Caco-2 (cell line): ENCODE data around the gene FAM13A. TPM values are rescaled to one million over a fixed set of nuclear protein-coding genes. Genes with fewer than 3 reads are reported as not detected.

Source experiments
- BruUV-seq: library from RNA; stranded (reverse); fragments of 400-500 nt; replicated peaks from 2 replicates; lab custom pipeline; 2021; lab: Mats Ljungman, UMichigan
- CTCF ChIA-PET: fragments of 300-600 bp; sonication (Branson Sonifier 250); formaldehyde crosslinking; loops from one replicate; lab custom pipeline; 2022; ENCODE audit warnings: antibody characterized with exemption; lab: Charles Lee
- POLR2A ChIA-PET: fragments of 300-600 bp; sonication (Branson Sonifier 250); formaldehyde crosslinking; loops from one replicate; lab custom pipeline; 2022; ENCODE audit warnings: antibody characterized with exemption; lab: Charles Lee
- DNase-seq, 2 experiments: peaks; one replicate each; pipeline versions ENCODE4 v3.0.0 to v3.0.0-alpha.2; 2020 to 2022
- H3K27me3 ChIP-seq: replicated peaks from 2 replicates; pipeline ENCODE4 v1.6.0; 2011; ENCODE audit warnings: low read length; ENCODE audit not compliant: control insufficient read depth, insufficient read depth
- H3K36me3 ChIP-seq: 2 replicates; pipeline ENCODE4 v1.5.1; 2011; ENCODE audit warnings: low read length; ENCODE audit not compliant: control insufficient read depth, insufficient read depth
- H3K4me1 ChIP-seq: fragments of 250-450 bp; sonication (Bioruptor Pico); 2 replicates; pipeline ENCODE4 v1.5.1; 2020; ENCODE audit warnings: mild to moderate bottlenecking
- H3K4me3 ChIP-seq: 2 replicates; pipeline ENCODE4 v1.5.1; 2011; ENCODE audit warnings: low read depth, mild to moderate bottlenecking, control low read depth, low read length
- H3K9me3 ChIP-seq: fragments of 250-450 bp; sonication (Bioruptor Pico); 2 replicates; pipeline ENCODE4 v1.5.1; 2020; ENCODE audit warnings: mild to moderate bottlenecking, moderate library complexity
- H3K27ac Mint-ChIP-seq: one replicate; pipeline ENCODE4 v1.8.0; 2022; ENCODE audit warnings: mixed read lengths; ENCODE audit not compliant: unreplicated experiment
- H3K27me3 Mint-ChIP-seq: one replicate; pipeline ENCODE4 v1.8.0; 2022; ENCODE audit warnings: mixed read lengths; ENCODE audit not compliant: insufficient read depth, unreplicated experiment
- H3K36me3 Mint-ChIP-seq: one replicate; pipeline ENCODE4 v1.8.0; 2022; ENCODE audit warnings: mild to moderate bottlenecking, mixed read lengths; ENCODE audit not compliant: insufficient read depth, unreplicated experiment
- H3K4me1 Mint-ChIP-seq: one replicate; pipeline ENCODE4 v1.8.0; 2022; ENCODE audit warnings: low read depth, mixed read lengths; ENCODE audit not compliant: unreplicated experiment
- H3K4me3 Mint-ChIP-seq: one replicate; pipeline ENCODE4 v1.8.0; 2022; ENCODE audit warnings: mild to moderate bottlenecking, moderate library complexity, mixed read lengths; ENCODE audit not compliant: unreplicated experiment
- H3K9me3 Mint-ChIP-seq: one replicate; pipeline ENCODE4 v1.8.0; 2022; ENCODE audit warnings: mixed read lengths; ENCODE audit not compliant: unreplicated experiment
- intact Hi-C: fragments of 100-400 bp; cut with micrococcal nuclease; formaldehyde crosslinking; loops from one replicate; pipeline ENCODE4 v1.10.0; 2022; ENCODE audit not compliant: unreplicated experiment
- total RNA-seq: library from RNA; stranded (reverse); gene quantifications from 2 replicates; pipeline ENCODE4 v1.2.3, GENCODE V29; 2022
- TF ChIP-seq, protein P1 (sequence below), 2 experiments: fragments of 200-600 bp in 1 of 2; IDR thresholded peaks; 1 replicate in 1 of 2; 2 replicates in 1 of 2; pipeline versions ENCODE4 v1.5.1 to v1.8.0; 2011 to 2022; ENCODE audit warnings: antibody characterized with exemption in 1 of 2, control low read depth in 1 of 2, inconsistent platforms in 1 of 2, low read depth in 1 of 2, low read length in 1 of 2, mild to moderate bottlenecking in 1 of 2, moderate library complexity in 1 of 2; ENCODE audit not compliant: insufficient read depth in 1 of 2, severe bottlenecking in 1 of 2, unreplicated experiment in 1 of 2

FAM13A gene
- total RNA-seq, 1 experiment from 2014 or later: 11.0 TPM

GRCh38 chr4:88933414-88934160, 123.4 kb downstream of the FAM13A start:
- Histone ChIP-seq H3K27me3 (no peaks in the 10 kb centered on the region), H3K4me3 (no peak overlapping the region), H3K4me1 (peaks cover 4% of the 10 kb centered on the region; the same call in 1 of the 2 replicates), H3K9me3 (no peaks in the 10 kb centered on the region), H3K36me3 (no peaks in the 10 kb centered on the region)
- DNase-seq: no peak
- no peak overlapping the region for H3K27ac Mint-ChIP-seq
- intact Hi-C loops: no loop called here
- CTCF ChIA-PET: no interaction called here
- H3K9me3 Mint-ChIP-seq: no peaks in the 10 kb centered on the region
- POLR2A ChIA-PET: no interaction called here
- H3K27me3 Mint-ChIP-seq: no peaks in the 10 kb centered on the region
- H3K4me1 Mint-ChIP-seq: no peaks in the 10 kb centered on the region
- TF ChIP-seq, protein P1, sequence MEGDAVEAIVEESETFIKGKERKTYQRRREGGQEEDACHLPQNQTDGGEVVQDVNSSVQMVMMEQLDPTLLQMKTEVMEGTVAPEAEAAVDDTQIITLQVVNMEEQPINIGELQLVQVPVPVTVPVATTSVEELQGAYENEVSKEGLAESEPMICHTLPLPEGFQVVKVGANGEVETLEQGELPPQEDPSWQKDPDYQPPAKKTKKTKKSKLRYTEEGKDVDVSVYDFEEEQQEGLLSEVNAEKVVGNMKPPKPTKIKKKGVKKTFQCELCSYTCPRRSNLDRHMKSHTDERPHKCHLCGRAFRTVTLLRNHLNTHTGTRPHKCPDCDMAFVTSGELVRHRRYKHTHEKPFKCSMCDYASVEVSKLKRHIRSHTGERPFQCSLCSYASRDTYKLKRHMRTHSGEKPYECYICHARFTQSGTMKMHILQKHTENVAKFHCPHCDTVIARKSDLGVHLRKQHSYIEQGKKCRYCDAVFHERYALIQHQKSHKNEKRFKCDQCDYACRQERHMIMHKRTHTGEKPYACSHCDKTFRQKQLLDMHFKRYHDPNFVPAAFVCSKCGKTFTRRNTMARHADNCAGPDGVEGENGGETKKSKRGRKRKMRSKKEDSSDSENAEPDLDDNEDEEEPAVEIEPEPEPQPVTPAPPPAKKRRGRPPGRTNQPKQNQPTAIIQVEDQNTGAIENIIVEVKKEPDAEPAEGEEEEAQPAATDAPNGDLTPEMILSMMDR (IDR thresholded peaks at IDR 0.05; ENCODE audit: insufficient read depth in 1 of 2, low read depth in 1 of 2, low read length in 1 of 2, severe bottlenecking in 1 of 2, unreplicated experiment in 1 of 2): no peak
- no peak overlapping the region for H3K4me3 Mint-ChIP-seq
- BruUV-seq: no TSS peak
- no peaks in the 10 kb centered on the region for H3K36me3 Mint-ChIP-seq

DNA sequence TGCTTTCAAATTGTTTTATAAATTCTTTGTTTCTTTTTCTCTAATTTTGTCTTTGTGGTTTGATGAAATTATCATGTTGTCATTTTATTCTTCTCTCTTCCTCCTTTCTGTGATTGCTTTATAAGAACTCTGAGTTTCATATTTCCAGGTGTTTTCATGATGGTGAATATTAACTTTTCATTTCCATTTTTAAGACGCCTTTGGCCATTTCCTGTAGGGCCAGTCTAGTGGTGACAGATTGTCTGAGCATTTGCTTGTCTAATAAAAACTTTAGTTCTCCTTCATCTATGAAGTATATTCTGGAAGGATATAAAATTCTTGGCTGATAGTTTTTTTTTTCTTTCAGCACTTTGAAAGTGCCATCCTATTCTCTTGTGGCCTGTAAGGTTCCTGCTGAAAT, 128.1 kb downstream of the FAM13A start:
- BruUV-seq: no TSS peak
- TF ChIP-seq, protein P1 (IDR thresholded peaks at IDR 0.05; ENCODE audit: insufficient read depth in 1 of 2, low read depth in 1 of 2, low read length in 1 of 2, severe bottlenecking in 1 of 2, unreplicated experiment in 1 of 2): no peak
- no peak for DNase-seq
- Mint-ChIP-seq H3K27ac (no peak overlapping the region), H3K4me1 (no peaks in the 10 kb centered on the region), H3K27me3 (no peaks in the 10 kb centered on the region), H3K36me3 (no peaks in the 10 kb centered on the region), H3K9me3 (no peaks in the 10 kb centered on the region), H3K4me3 (no peak overlapping the region)
- Histone ChIP-seq H3K9me3 (no peaks in the 10 kb centered on the region), H3K4me3 (no peak overlapping the region), H3K36me3 (no peaks in the 10 kb centered on the region), H3K4me1 (no peaks in the 10 kb centered on the region), H3K27me3 (no peaks in the 10 kb centered on the region)
- ChIA-PET POLR2A (no interaction called here), CTCF (no interaction called here)
- intact Hi-C loops: no loop called here

DNA sequence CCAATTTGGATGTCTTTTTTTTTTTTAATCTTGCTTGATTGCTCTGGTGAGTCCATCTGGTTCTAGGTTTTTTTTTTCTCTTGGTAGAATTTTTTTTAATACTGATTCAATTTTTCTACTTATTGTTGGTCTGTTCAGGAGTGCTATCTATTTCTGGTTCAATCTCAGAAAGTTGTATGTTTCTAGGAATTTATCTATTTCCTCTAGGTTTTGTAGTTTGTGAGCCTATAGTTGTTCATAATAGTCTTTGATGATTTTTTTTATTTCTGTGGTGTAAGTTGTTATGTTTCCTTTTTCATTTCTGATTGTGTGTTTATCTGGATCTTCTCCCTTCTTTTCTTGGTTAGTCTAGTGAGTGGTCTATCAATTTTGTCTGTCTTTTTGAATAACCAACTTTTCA, 129.6 kb downstream of the FAM13A start:
- DNase-seq: no peak
- no peak overlapping the region for H3K4me3 ChIP-seq
- ChIA-PET CTCF (no interaction called here), POLR2A (no interaction called here)
- Mint-ChIP-seq H3K27ac (no peak overlapping the region), H3K9me3 (no peaks in the 10 kb centered on the region), H3K4me3 (no peak overlapping the region), H3K36me3 (no peaks in the 10 kb centered on the region), H3K4me1 (no peaks in the 10 kb centered on the region), H3K27me3 (no peaks in the 10 kb centered on the region)
- H3K4me1 ChIP-seq: no peaks in the 10 kb centered on the region
- H3K27me3 ChIP-seq: no peaks in the 10 kb centered on the region
- TF ChIP-seq, protein P1 (IDR thresholded peaks at IDR 0.05; ENCODE audit: insufficient read depth in 1 of 2, low read depth in 1 of 2, low read length in 1 of 2, severe bottlenecking in 1 of 2, unreplicated experiment in 1 of 2): no peak
- no peaks in the 10 kb centered on the region for H3K36me3 ChIP-seq
- no peaks in the 10 kb centered on the region for H3K9me3 ChIP-seq
- intact Hi-C loops: no loop called here
- no TSS peak for BruUV-seq
